Hepatocyte (in vitro differentiated cells): ENCODE measurements around the gene SLC35G4. TPM values are rescaled to one million over a fixed set of nuclear protein-coding genes. Genes with fewer than 3 reads are reported as not detected.

ENCODE experiments used
- DNase-seq: peaks from one replicate; pipeline ENCODE4 v3.0.0-alpha.2; 2016; ENCODE audit warnings: low spot score
- H2AFZ ChIP-seq: fragments of 200-600 bp; sonication (generic); 2 replicates; pipeline ENCODE4 v1.6.0; 2016; ENCODE audit warnings: antibody characterized with exemption, mild to moderate bottlenecking
- H3K27ac ChIP-seq: fragments of 200-600 bp; sonication (generic); 2 replicates; pipeline ENCODE4 v1.5.1; 2016; ENCODE audit warnings: mild to moderate bottlenecking
- H3K27me3 ChIP-seq: fragments of 200-600 bp; sonication (generic); 2 replicates; pipeline ENCODE4 v1.6.1; 2016
- H3K36me3 ChIP-seq: fragments of 200-600 bp; sonication (generic); replicated peaks from 2 replicates; pipeline ENCODE4 v1.5.1; 2016; ENCODE audit warnings: low read depth; ENCODE audit not compliant: insufficient read depth
- H3K4me1 ChIP-seq: fragments of 200-600 bp; sonication (generic); 2 replicates; pipeline ENCODE4 v1.5.1; 2016; ENCODE audit warnings: mild to moderate bottlenecking, moderate library complexity; ENCODE audit not compliant: insufficient read depth
- H3K4me2 ChIP-seq: fragments of 200-600 bp; sonication (generic); 2 replicates; pipeline ENCODE4 v1.6.0; 2016
- H3K4me3 ChIP-seq: fragments of 200-600 bp; sonication (generic); 2 replicates; pipeline ENCODE4 v1.5.1; 2016; ENCODE audit warnings: mild to moderate bottlenecking
- H3K79me2 ChIP-seq: fragments of 200-600 bp; sonication (generic); 2 replicates; pipeline ENCODE4 v1.6.0; 2017; ENCODE audit warnings: mild to moderate bottlenecking
- H3K9me2 ChIP-seq: fragments of 200-600 bp; sonication (generic); replicated peaks from 2 replicates; pipeline ENCODE4 v1.6.0; 2017; ENCODE audit warnings: mild to moderate bottlenecking; ENCODE audit not compliant: insufficient read depth
- H3K9me3 ChIP-seq: fragments of 200-600 bp; sonication (generic); 2 replicates; pipeline ENCODE4 v1.5.1; 2016; ENCODE audit warnings: low read depth, mild to moderate bottlenecking
- H4K20me1 ChIP-seq: fragments of 200-600 bp; sonication (generic); 2 replicates; pipeline ENCODE4 v1.6.0; 2016; ENCODE audit warnings: mild to moderate bottlenecking; ENCODE audit not compliant: insufficient read depth, poor library complexity, severe bottlenecking
- CTCF ChIP-seq: fragments of 200-600 bp; sonication (generic); IDR thresholded peaks from 2 replicates; pipeline ENCODE4 v1.5.1; 2016; ENCODE audit warnings: antibody characterized with exemption, mild to moderate bottlenecking; ENCODE audit not compliant: poor library complexity
- EZH2 ChIP-seq: fragments of 200-600 bp; sonication (generic); IDR thresholded peaks from 2 replicates; pipeline ENCODE4 v1.6.1; 2016; ENCODE audit warnings: antibody characterized with exemption, mild to moderate bottlenecking, borderline replicate concordance
- EZH2phosphoT487 ChIP-seq: fragments of 200-600 bp; sonication (generic); IDR thresholded peaks from one replicate; pipeline ENCODE4 v1.6.1; 2018; ENCODE audit warnings: antibody characterized with exemption, mild to moderate bottlenecking, low read depth, moderate library complexity; ENCODE audit not compliant: unreplicated experiment, severe bottlenecking
- WGBS: methylation state at CpG from one replicate; pipeline ENCODE4 v1.1.6; 2016; ENCODE audit warnings: low lambda C conversion rate; ENCODE audit errors: missing lambda C conversion rate; 5-methylcytosine and 5-hydroxymethylcytosine counted together
- polyA plus RNA-seq: library from polyadenylated mRNA; unstranded; fragments of >200 nt; fragmentation: Nextera tagmentation; extraction: Ambion mirVana; gene quantifications from 2 replicates; pipeline ENCODE4 v1.2.1, GENCODE V29; 2016
- total RNA-seq: library from RNA; depleted of rRNA; stranded (reverse); fragments of >200 nt; gene quantifications from 2 replicates; pipeline ENCODE4 v1.2.3, GENCODE V29; 2014

SLC35G4 gene
- total and polyA plus RNA-seq, 2 experiments from 2014 or later = not detected

GRCh38 chr18:11657152-11657551, 47.8 kb downstream of the SLC35G4 start:
- Histone ChIP-seq H3K4me3 (no peak overlapping the region), H3K4me1 (no peaks in the 10 kb centered on the region), H3K4me2 (no peak overlapping the region), H3K27me3 (peaks cover 5% of the 10 kb centered on the region), H3K9me3 (no peaks in the 10 kb centered on the region), H3K36me3 (no peaks in the 10 kb centered on the region), H4K20me1 (no peaks in the 10 kb centered on the region), H2AFZ (no peak overlapping the region), H3K27ac (no peak overlapping the region), H3K9me2 (no peaks in the 10 kb centered on the region), H3K79me2 (no peaks in the 10 kb centered on the region)
- 86% methylated on average over 9 of the region's 9 CpGs for WGBS
- TF ChIP-seq CTCF (no peak), EZH2phosphoT487 (no peak), EZH2 (no peak)
- no peak for DNase-seq

GRCh38 chr18:11657554-11657953, 48.2 kb downstream of the SLC35G4 start:
- H3K4me2 ChIP-seq = no peak overlapping the region
- no peak for DNase-seq
- no peak overlapping the region for H3K27ac ChIP-seq
- no peaks in the 10 kb centered on the region for H3K36me3 ChIP-seq
- no peaks in the 10 kb centered on the region for H3K79me2 ChIP-seq
- H3K4me1 ChIP-seq = no peaks in the 10 kb centered on the region
- TF ChIP-seq EZH2phosphoT487 (no peak), EZH2 (no peak), CTCF (no peak)
- H4K20me1 ChIP-seq = no peaks in the 10 kb centered on the region
- no peaks in the 10 kb centered on the region for H3K9me2 ChIP-seq
- H3K4me3 ChIP-seq = no peak overlapping the region
- H2AFZ ChIP-seq = no peak overlapping the region
- no peaks in the 10 kb centered on the region for H3K9me3 ChIP-seq
- WGBS = 92% methylated on average over 8 of the region's 8 CpGs
- peaks cover 5% of the 10 kb centered on the region for H3K27me3 ChIP-seq

DNA sequence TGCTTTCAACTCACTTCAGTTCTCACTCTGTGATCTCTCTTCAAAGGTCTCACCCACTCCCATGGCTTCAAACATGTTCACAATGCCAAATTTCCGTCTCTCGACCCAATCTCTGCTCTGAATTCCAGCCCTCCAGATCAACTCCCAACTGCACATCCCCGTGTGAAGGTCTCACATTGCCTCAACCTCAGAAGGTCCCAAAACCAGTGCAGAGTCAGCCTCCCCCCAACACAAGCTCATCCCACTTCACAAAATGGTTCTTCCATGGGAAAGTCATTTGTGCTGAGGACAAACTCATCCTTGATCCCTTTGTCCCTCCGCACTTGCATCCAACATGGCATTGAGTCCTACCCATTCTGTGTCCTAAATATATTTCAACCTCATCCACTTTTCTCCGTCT, 48.6 kb downstream of the SLC35G4 start:
- Histone ChIP-seq H3K9me2 (no peaks in the 10 kb centered on the region), H4K20me1 (no peaks in the 10 kb centered on the region), H3K27me3 (peaks cover 5% of the 10 kb centered on the region), H3K4me3 (no peak overlapping the region), H3K4me1 (no peaks in the 10 kb centered on the region), H3K4me2 (no peak overlapping the region), H3K79me2 (no peaks in the 10 kb centered on the region), H3K27ac (no peak overlapping the region), H2AFZ (no peak overlapping the region), H3K36me3 (no peaks in the 10 kb centered on the region), H3K9me3 (no peaks in the 10 kb centered on the region)
- TF ChIP-seq EZH2 = no peak
- no peak for TF ChIP-seq EZH2phosphoT487
- no peak for TF ChIP-seq CTCF
- DNase-seq = no peak
- 86% methylated on average over 5 of the region's 5 CpGs for WGBS

- Histone ChIP-seq H3K9me2 (no peaks in the 10 kb centered on the region), H3K27me3 (peaks cover 8% of the 10 kb centered on the region), H3K4me3 (no peak overlapping the region), H3K36me3 (no peaks in the 10 kb centered on the region), H3K79me2 (no peaks in the 10 kb centered on the region), H2AFZ (no peak overlapping the region), H3K4me1 (no peaks in the 10 kb centered on the region), H3K27ac (no peak overlapping the region), H3K4me2 (no peak overlapping the region), H4K20me1 (no peaks in the 10 kb centered on the region), H3K9me3 (no peaks in the 10 kb centered on the region)
- DNase-seq = peak; percentile 29
- 83% methylated on average over 6 of the region's 6 CpGs for WGBS
- TF ChIP-seq CTCF = no peak
- TF ChIP-seq EZH2 = no peak
- no peak for TF ChIP-seq EZH2phosphoT487
These were observed 49.6 kb downstream of the SLC35G4 start for GRCh38 chr18:11658989-11659388.
